Stimulated activated CD8-positive, alpha-beta memory T cell treated with anti-CD3 and anti-CD28 coated beads, Interleukin-4, amount 100 ng/mL, for 48 hours (primary cell): ENCODE results near the gene TSPO2.

Source experiments
- DNase-seq: peaks from one replicate; pipeline ENCODE4 v3.0.0-alpha.2; 2020

Gene TSPO2

GRCh38 chr6:41027799-41028560 is 14.3 kb upstream of the TSPO2 start:
- peak; percentile 90 for DNase-seq

- no peak for DNase-seq
These were observed 13.5 kb upstream of the TSPO2 start for GRCh38 chr6:41028561-41029412.

GRCh38 chr6:41032830-41033229 is 9.4 kb upstream of the TSPO2 start:
- DNase-seq: no peak

- DNase-seq: no peak
These were observed 8.5 kb upstream of the TSPO2 start for GRCh38 chr6:41033776-41034175.

GRCh38 chr6:41036186-41036585 is 6.1 kb upstream of the TSPO2 start:
- no peak for DNase-seq

- no peak for DNase-seq
These were observed 5.7 kb upstream of the TSPO2 start for GRCh38 chr6:41036601-41037000.

GRCh38 chr6:41037107-41037900 is 5.0 kb upstream of the TSPO2 start:
- DNase-seq: no peak

GRCh38 chr6:41038205-41038604 is 4.1 kb upstream of the TSPO2 start:
- no peak for DNase-seq

- peak; percentile 74 for DNase-seq
These were observed 2.9 kb upstream of the TSPO2 start, which contains the start of gene UNC5CL for GRCh38 chr6:41039060-41039998. Gene UNC5CL (minus strand): TSS chr6:41039221. CDS start chr6:41035074, 4,147 bp downstream.

GRCh38 chr6:41040101-41040939 is 1.9 kb upstream of the TSPO2 start:
- DNase-seq: no peak

GRCh38 chr6:41040940-41041536 is 1.2 kb upstream of the TSPO2 start:
- DNase-seq: no peak

GRCh38 chr6:41043151-41043550 is 884 bp downstream of the TSPO2 start:
- DNase-seq: no peak

- no peak for DNase-seq
These were observed 3.4 kb downstream of the TSPO2 start for GRCh38 chr6:41045664-41046063.

- DNase-seq: no peak
These were observed 3.8 kb downstream of the TSPO2 start for GRCh38 chr6:41046084-41046483.

- DNase-seq: no peak
These were observed 5.0 kb downstream of the TSPO2 start for GRCh38 chr6:41047306-41047705.

- no peak for DNase-seq
These were observed 5.8 kb downstream of the TSPO2 start for GRCh38 chr6:41047745-41048732.

GRCh38 chr6:41049521-41049920 is 7.3 kb downstream of the TSPO2 start:
- DNase-seq: no peak

GRCh38 chr6:41049955-41050354 is 7.7 kb downstream of the TSPO2 start:
- no peak for DNase-seq

GRCh38 chr6:41050536-41050935 is 8.3 kb downstream of the TSPO2 start:
- DNase-seq: no peak
